ENCODE results near the gene DENND4A.

- TF ChIP-seq, protein P1, sequence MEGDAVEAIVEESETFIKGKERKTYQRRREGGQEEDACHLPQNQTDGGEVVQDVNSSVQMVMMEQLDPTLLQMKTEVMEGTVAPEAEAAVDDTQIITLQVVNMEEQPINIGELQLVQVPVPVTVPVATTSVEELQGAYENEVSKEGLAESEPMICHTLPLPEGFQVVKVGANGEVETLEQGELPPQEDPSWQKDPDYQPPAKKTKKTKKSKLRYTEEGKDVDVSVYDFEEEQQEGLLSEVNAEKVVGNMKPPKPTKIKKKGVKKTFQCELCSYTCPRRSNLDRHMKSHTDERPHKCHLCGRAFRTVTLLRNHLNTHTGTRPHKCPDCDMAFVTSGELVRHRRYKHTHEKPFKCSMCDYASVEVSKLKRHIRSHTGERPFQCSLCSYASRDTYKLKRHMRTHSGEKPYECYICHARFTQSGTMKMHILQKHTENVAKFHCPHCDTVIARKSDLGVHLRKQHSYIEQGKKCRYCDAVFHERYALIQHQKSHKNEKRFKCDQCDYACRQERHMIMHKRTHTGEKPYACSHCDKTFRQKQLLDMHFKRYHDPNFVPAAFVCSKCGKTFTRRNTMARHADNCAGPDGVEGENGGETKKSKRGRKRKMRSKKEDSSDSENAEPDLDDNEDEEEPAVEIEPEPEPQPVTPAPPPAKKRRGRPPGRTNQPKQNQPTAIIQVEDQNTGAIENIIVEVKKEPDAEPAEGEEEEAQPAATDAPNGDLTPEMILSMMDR (IDR thresholded peaks at IDR 0.05), result no peak
- TF ChIP-seq POLR2A (IDR thresholded peaks at IDR 0.05) (no peak), POLR2AphosphoS5 (IDR thresholded peaks at IDR 0.05) (no peak)
Observed at GRCh38 chr15:65655457-65655856, 136.6 kb downstream of the DENND4A start.

Data from gastroesophageal sphincter (tissue), 3 donors.